Fibroblast of lung (primary cell): ENCODE measurements around the gene MSLN. TPM values are rescaled to one million over a fixed set of nuclear protein-coding genes. Genes with fewer than 3 reads are reported as not detected.

Source experiments
- DNase-seq, 2 donors: peaks; one replicate each; pipeline versions ENCODE4 v3.0.0 to v3.0.0-alpha.2; 2010; ENCODE audit warnings: low read depth in 2 of 2
- H2AFZ ChIP-seq: 2 replicates; pipeline ENCODE4 v1.5.1; 2012; ENCODE audit warnings: low read length, control low read depth, inconsistent platforms
- H3K27ac ChIP-seq: 2 replicates; pipeline ENCODE4 v1.5.1; 2011; ENCODE audit warnings: low read length, control low read depth; ENCODE audit not compliant: insufficient read depth
- H3K27me3 ChIP-seq: 2 replicates; pipeline ENCODE4 v1.5.1; 2011; ENCODE audit warnings: mild to moderate bottlenecking, low read length; ENCODE audit not compliant: control insufficient read depth, insufficient read depth
- H3K36me3 ChIP-seq: 2 replicates; pipeline ENCODE4 v1.5.1; 2011; ENCODE audit warnings: low read length; ENCODE audit not compliant: control insufficient read depth, insufficient read depth
- H3K4me1 ChIP-seq: 2 replicates; pipeline ENCODE4 v1.5.1; 2011; ENCODE audit warnings: low read length; ENCODE audit not compliant: control insufficient read depth, insufficient read depth; ENCODE audit errors: extremely low read depth
- H3K4me2 ChIP-seq: 2 replicates; pipeline ENCODE4 v1.5.1; 2011; ENCODE audit warnings: low read length, control low read depth; ENCODE audit not compliant: insufficient read depth; ENCODE audit errors: extremely low read depth
- H3K4me3 ChIP-seq, 4 experiments: fragments of 200-600 bp in 1 of 4; sonication (generic) in 1 of 4; replicated peaks in 1 of 4; 2 replicates each; pipeline ENCODE4 v1.5.1; 2011 to 2016; ENCODE audit warnings: low read length in 4 of 4, low read depth in 3 of 4, mild to moderate bottlenecking in 3 of 4, control low read depth in 2 of 4, inconsistent platforms in 1 of 4, mixed read lengths in 1 of 4; ENCODE audit not compliant: insufficient read depth in 1 of 4; ENCODE audit errors: control extremely low read depth in 1 of 4
- H3K79me2 ChIP-seq: 2 replicates; pipeline ENCODE4 v1.5.1; 2012; ENCODE audit warnings: mild to moderate bottlenecking, low read length, inconsistent platforms; ENCODE audit not compliant: control insufficient read depth, insufficient read depth
- H3K9ac ChIP-seq: 2 replicates; pipeline ENCODE4 v1.5.1; 2011; ENCODE audit warnings: mild to moderate bottlenecking, low read length, control low read depth; ENCODE audit not compliant: insufficient read depth
- H3K9me3 ChIP-seq: 2 replicates; pipeline ENCODE4 v1.5.1; 2012; ENCODE audit warnings: low read depth, low read length; ENCODE audit not compliant: control insufficient read depth, insufficient read depth
- H4K20me1 ChIP-seq: 2 replicates; pipeline ENCODE4 v1.5.1; 2011; ENCODE audit warnings: low read length; ENCODE audit not compliant: control insufficient read depth, insufficient read depth; ENCODE audit errors: extremely low read depth
- EZH2 ChIP-seq: IDR thresholded peaks from 2 replicates; pipeline ENCODE4 v1.5.1; 2012; ENCODE audit warnings: low read length, control low read depth, mild to moderate bottlenecking; ENCODE audit errors: missing control alignments
- polyA plus RNA-seq, 2 donors: library from polyadenylated mRNA; depleted of rRNA in 1 of 2; stranded (reverse) in 1 of 2; unstranded in 1 of 2; fragments of >200 nt; gene quantifications; 2 replicates each; pipeline ENCODE4 v1.2.1, GENCODE V29; 2011 to 2012; ENCODE audit warnings: missing spikeins in 1 of 2
- total RNA-seq: library from RNA; depleted of rRNA; stranded (reverse); fragments of >200 nt; gene quantifications from 2 replicates; pipeline ENCODE4 v1.2.1, GENCODE V29; 2014
- TF ChIP-seq, protein P1 (sequence below), 2 donors: IDR thresholded peaks in 1 of 2; conservative IDR thresholded peaks in 1 of 2; 1 replicate in 1 of 2; 2 replicates in 1 of 2; pipeline ENCODE4 v1.5.1; 2011 to 2012; ENCODE audit warnings: low read length in 2 of 2, control low read depth in 1 of 2, inconsistent platforms in 1 of 2, low read depth in 1 of 2, mild to moderate bottlenecking in 1 of 2

MSLN gene
- total and polyA plus RNA-seq, 2 donors (not counting 1 experiment from before 2014, with no cell fraction given), result not detected

DNA sequence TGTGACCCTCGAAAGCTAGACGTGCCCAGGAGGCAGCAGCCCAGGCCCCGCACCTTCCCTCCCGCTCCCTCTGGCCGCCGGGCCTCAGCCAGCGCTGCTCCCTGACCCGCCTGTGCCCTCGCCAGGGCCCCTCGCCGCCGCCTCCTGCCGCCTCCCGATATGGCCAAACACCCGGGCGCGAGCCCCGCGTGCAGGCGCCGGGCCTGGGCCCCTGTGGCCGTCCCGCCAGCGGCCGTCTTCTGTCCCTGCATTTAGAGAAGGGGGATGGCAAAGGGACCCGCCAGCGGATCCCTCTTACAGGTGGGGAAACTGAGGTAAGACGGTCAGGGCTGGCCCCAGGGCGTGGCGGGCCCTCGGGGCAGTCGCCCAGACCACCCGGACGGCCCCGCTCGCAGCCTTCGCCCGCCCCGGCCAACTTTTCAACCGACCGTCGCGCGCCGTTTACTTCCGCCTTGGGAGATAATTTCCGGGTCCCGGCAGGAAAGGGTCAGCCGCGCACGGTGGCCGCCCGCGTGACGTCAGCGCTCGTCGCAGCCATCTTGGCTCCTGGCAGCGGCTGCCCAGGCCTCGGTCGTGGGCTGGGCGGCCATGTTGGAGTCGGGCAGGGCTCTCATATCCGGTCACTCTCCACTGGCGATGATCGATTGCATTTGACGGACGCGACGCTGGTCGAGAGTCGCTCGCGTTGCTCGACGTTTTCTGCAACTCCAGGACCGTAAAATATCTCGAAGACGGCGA lies 47.0 kb downstream of the MSLN start:
- Histone ChIP-seq H3K36me3 (no peaks in the 10 kb centered on the region), H3K4me3 (peak overlapping the region; percentile 63 to 81 (median 70)), H3K9me3 (no peaks in the 10 kb centered on the region), H3K9ac (peak overlapping the region; percentile 84), H3K4me1 (no peaks in the 10 kb centered on the region), H2AFZ (peak overlapping the region; percentile 86), H3K4me2 (peak overlapping the region; percentile 71), H3K79me2 (no peaks in the 10 kb centered on the region), H4K20me1 (no peaks in the 10 kb centered on the region), H3K27ac (peak overlapping the region; percentile 83), H3K27me3 (peaks cover 3% of the 10 kb centered on the region)
- DNase-seq, result peak; percentile 88 to 92
- TF ChIP-seq, protein P1, sequence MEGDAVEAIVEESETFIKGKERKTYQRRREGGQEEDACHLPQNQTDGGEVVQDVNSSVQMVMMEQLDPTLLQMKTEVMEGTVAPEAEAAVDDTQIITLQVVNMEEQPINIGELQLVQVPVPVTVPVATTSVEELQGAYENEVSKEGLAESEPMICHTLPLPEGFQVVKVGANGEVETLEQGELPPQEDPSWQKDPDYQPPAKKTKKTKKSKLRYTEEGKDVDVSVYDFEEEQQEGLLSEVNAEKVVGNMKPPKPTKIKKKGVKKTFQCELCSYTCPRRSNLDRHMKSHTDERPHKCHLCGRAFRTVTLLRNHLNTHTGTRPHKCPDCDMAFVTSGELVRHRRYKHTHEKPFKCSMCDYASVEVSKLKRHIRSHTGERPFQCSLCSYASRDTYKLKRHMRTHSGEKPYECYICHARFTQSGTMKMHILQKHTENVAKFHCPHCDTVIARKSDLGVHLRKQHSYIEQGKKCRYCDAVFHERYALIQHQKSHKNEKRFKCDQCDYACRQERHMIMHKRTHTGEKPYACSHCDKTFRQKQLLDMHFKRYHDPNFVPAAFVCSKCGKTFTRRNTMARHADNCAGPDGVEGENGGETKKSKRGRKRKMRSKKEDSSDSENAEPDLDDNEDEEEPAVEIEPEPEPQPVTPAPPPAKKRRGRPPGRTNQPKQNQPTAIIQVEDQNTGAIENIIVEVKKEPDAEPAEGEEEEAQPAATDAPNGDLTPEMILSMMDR (conservative IDR thresholded peaks at IDR 0.05 in 1 of 2, IDR thresholded peaks at IDR 0.05 in 1 of 2; ENCODE audit: low read depth in 1 of 2, low read length in 2 of 2), result no peak
- TF ChIP-seq EZH2, result no peak

DNA sequence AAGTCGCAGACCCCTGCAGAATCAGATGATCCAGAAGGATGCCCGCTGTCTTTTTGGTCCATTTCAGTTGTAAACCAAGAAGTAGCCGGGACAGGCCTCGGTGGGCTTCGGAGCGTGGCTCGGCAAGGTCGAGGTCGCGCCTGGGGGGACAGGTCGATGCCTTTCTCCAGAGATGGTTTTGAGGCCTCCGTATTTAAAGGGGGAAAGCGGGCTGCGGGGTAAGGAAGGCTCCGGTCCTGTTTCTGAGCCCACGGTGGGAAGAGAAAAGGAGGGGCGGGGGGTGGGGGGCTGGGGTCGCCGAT lies 47.5 kb downstream of the MSLN start:
- peak overlapping the region; percentile 66 for H3K4me2 ChIP-seq
- H2AFZ ChIP-seq, result peak overlapping the region; percentile 86
- H3K9ac ChIP-seq, result no peak overlapping the region
- H4K20me1 ChIP-seq, result no peaks in the 10 kb centered on the region
- TF ChIP-seq EZH2, result no peak
- TF ChIP-seq, protein P1 (conservative IDR thresholded peaks at IDR 0.05 in 1 of 2, IDR thresholded peaks at IDR 0.05 in 1 of 2; ENCODE audit: low read depth in 1 of 2, low read length in 2 of 2), result no peak
- no peak for DNase-seq
- no peaks in the 10 kb centered on the region for H3K36me3 ChIP-seq
- H3K4me1 ChIP-seq, result no peaks in the 10 kb centered on the region
- no peaks in the 10 kb centered on the region for H3K9me3 ChIP-seq
- H3K27ac ChIP-seq, result no peak overlapping the region
- no peaks in the 10 kb centered on the region for H3K79me2 ChIP-seq
- peaks cover 2% of the 10 kb centered on the region for H3K27me3 ChIP-seq
- peak overlapping the region; percentile 63 to 81 (median 70) for H3K4me3 ChIP-seq

DNA sequence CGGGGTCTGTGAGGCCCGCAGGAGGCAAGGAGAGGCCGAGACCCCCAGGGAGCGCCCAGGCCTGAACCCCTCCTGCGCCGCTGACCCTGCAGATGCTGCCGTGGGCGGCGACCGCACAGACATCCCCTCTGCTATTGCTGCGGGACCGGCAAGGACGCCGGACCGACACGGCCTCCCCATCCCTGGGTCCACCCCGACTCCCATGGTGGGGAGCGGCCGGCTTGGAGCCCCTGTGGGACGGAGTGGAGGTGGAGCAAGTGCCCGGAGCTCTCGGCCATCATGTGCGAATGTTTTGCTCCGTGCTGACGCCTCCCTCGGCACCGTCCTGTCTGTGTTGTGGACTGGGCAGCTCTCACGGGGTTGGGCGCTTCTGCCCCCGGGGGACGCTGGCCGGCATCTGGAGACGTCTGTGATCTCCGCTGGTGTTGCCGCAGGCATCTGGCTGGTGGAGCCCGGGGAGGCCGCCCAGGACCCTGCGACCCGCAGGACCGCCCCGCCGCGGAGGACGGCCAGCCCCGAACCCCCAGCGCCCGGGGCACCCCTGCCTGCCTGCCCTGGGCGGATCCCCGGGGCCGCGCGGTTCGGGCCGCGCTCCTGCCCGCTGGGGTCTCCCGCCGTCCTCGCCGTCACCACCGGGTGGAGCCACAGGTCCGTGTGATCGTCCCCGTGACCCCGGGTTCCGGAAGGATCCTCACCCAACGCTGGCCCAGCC lies 52.8 kb downstream of the MSLN start:
- Histone ChIP-seq H3K27me3 (no peaks in the 10 kb centered on the region), H3K4me1 (no peaks in the 10 kb centered on the region), H3K36me3 (no peaks in the 10 kb centered on the region), H3K4me3 (peak overlapping the region in 1 of 4 experiments; percentile 38), H3K27ac (no peak overlapping the region), H2AFZ (no peak overlapping the region), H3K79me2 (no peaks in the 10 kb centered on the region), H3K9me3 (no peaks in the 10 kb centered on the region), H3K9ac (no peak overlapping the region), H4K20me1 (no peaks in the 10 kb centered on the region), H3K4me2 (peak overlapping the region; percentile 25)
- no peak for TF ChIP-seq EZH2
- TF ChIP-seq, protein P1 (conservative IDR thresholded peaks at IDR 0.05 in 1 of 2, IDR thresholded peaks at IDR 0.05 in 1 of 2; ENCODE audit: low read depth in 1 of 2, low read length in 2 of 2), result peak; percentile 46 to 54
- peak in 1 of 2 donors; percentile 20 for DNase-seq
